ENCODE data around the gene ARRDC1. TPM values are rescaled to one million over a fixed set of nuclear protein-coding genes. Genes with fewer than 3 reads are reported as not detected.

ARRDC1 gene
- total and polyA plus RNA-seq, 9 of the 15 experiments (the other 6 are each of a cell fraction or from before 2014, with no cell fraction given): 0.21 to 45.3 (median 18.6) TPM

DNA sequence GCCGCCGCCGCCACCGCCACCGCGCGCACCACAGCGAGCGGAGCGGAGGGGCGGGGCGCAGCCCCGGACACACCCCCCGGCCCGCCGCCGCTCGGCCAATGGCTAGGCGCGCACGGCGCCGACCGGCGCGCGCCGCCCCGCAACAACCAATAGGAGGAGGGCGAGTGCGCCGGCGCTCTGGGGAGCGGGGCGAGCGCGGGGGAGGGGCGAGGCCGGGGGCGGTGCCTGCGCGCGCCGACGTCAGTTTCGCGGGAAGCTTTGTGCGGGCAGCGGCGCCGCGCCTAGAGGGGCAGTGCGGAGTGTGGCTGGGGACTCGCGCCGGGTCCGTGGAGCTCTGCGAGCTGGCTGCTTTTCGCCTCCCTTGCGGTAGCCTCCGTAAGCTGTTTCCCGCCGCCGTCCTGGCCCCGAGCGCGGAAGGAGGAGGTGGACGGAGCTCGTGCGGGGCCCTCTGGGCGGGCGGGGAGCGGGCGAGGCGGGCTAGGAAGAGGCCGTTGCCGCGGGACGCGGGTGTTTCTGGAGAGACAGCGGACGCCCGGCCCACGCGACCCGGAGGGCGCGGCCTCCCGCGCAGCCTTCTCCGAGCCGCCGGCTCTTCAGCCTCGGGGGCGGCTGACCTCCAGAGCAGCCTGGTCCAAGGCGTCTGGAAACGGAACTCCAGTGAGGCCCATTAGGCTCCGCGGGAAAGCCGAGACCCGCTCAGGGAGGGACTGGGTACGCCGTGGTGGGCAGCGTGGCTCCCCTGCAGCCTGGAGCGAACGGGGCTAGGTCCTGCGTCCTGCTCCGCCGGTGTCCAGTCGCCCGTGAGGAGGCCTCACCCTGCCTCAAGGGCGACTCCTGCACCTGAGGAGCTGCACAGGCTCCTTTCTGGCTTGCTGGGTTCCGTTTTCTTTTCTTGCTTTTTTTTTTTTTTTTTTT, 14.8 kb upstream of the ARRDC1 start, which contains the start of gene ZMYND19 (continued):
- TF ChIP-seq NR0B1 (IDR thresholded peaks at IDR 0.05; ENCODE audit: partially characterized antibody): no peak
- TF ChIP-seq MITF (IDR thresholded peaks at IDR 0.05): no peak

DNA sequence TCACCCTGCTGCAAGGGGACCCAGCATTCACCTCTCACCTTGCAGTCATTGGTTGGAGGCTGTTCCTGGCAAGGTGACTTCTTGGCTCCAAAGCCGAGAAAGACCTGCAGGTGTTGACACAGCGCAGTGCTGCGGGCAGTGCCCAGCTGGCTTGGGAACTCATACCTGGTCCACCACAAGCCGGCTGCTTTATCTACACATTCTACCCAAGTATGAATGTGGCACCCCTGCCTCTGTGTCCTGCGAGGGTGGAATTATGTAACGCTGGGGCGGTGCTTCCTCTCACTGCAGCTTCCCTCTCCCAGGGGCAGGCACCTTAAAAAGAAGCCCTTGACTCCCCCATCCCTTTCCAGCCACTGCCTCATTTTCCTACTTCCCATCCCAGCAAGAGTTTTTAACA, 12.7 kb upstream of the ARRDC1 start:
- peaks cover 14% of the 10 kb centered on the region; the same call in 2 of the 3 replicates for H3K36me3 ChIP-seq (ENCODE audit: control insufficient read depth, insufficient read depth, low read length)
- H3K9me1 ChIP-seq (ENCODE audit: control insufficient read depth, insufficient read depth, low read length): no peaks in the 10 kb centered on the region
- intact Hi-C loops (cut with micrococcal nuclease): no loop called here
- ChIA-PET POLR2A (interaction anchor here (0.6 to 4.2 kb wide), 2 partner anchors 10 to 15 kb away, joined by 3 to 28 read pairs; no protein-coding TSS in a partner anchor), CTCF (ENCODE audit: low intra/inter-chr PET ratio) (no interaction called here)
- no peak overlapping the region for H3K27ac ChIP-seq (ENCODE audit: extremely low read depth, low read depth, low read length)
- H3K27me3 ChIP-seq (ENCODE audit: control insufficient read depth in 2 of 2, insufficient read depth in 2 of 2, low read length in 2 of 2): no peaks in the 10 kb centered on the region
- DNase-seq (ENCODE audit: extremely low read depth in 1 of 4, low spot score in 3 of 4) (no peak), ATAC-seq (no peak), FAIRE-seq (no peak)
- H3K4me3 ChIP-seq: no peak overlapping the region
- peaks cover 29% of the 10 kb centered on the region for H3K79me2 ChIP-seq (ENCODE audit: control insufficient read depth, insufficient read depth, low read length)
- no peak overlapping the region for H3K4me2 ChIP-seq (ENCODE audit: insufficient read depth, low read length)
- peak overlapping the region in 1 of 2 experiments; percentile 32; a peak in 2 of 4 replicates for H3K9ac ChIP-seq (ENCODE audit: insufficient read depth in 1 of 2, low read depth in 2 of 2, low read length in 2 of 2)
- 45% methylated on average over 6 of the region's 7 CpGs for WGBS (ENCODE audit: insufficient coverage, low coverage, missing lambda C conversion rate)
- BruUV-seq (replicated peaks): TSS peak; percentile 39
- H3K4me1 ChIP-seq (replicated peaks in 1 of 2; ENCODE audit: control insufficient read depth in 2 of 2, insufficient read depth in 2 of 2, low read length in 2 of 2): peaks cover 26 to 40% of the 10 kb centered on the region in 2 experiments; a peak in 4 of 5 replicates
- in situ Hi-C loops (cut with MboI): no loop called here
- H3K9me3 ChIP-seq (replicated peaks; ENCODE audit: control insufficient read depth, insufficient read depth, low read depth, low read length): no peaks in the 10 kb centered on the region
- no peak overlapping the region for H2AFZ ChIP-seq (ENCODE audit: low read depth, low read length)
- 0 out of 2 replicates have a peak, but pooled peaks cover 16% of the 10 kb centered on the region for H4K20me1 ChIP-seq (replicated peaks; ENCODE audit: control insufficient read depth, insufficient read depth, low read length)
- TF ChIP-seq HDAC2 (IDR thresholded peaks at IDR 0.05) (no peak), SMAD3 (CRISPR knock-in tag; conservative IDR thresholded peaks at IDR 0.05) (no peak), FOXK1 (CRISPR knock-in tag; IDR thresholded peaks at IDR 0.05; ENCODE audit: borderline replicate concordance) (no peak)

Data from K562 (cell line).